Measurements from ENCODE around the gene FILIP1L. TPM values are rescaled to one million over a fixed set of nuclear protein-coding genes. Genes with fewer than 3 reads are reported as not detected.

Gene FILIP1L
- total RNA-seq, 1 donor from 2014 or later, result 42.7 TPM

DNA sequence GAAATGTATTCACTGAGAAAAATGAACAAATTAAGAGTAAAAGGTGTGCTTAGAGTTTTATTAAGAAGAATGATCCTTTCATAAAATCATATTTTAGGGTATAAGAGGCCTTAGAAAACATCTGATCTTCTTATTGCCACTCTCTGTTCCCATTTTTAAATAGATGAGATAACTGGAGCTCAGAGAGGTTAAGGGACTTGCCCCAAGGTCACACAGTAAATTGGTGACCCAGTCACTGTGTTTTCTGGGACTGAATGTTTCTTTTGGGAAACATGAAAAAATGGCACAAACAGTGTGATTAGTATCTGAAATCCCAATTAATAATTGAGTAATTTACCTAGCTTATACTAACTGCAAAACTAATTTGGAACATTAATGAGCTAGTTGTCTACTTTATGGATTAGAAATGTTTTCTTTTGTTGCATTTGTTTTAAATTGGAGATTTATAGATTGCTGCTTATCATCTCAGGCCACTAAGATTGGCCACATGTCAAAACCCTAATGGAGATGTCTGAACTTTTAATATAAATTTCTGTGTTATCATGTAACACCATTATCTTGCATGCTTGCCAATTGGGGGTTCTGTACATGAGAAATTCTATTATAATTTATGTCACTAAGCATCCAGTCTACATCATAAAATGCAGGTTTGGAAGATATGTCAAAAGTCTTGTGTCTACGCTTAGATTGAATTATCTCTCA, 231.7 kb downstream of the FILIP1L start:
- no peak for DNase-seq

DNA sequence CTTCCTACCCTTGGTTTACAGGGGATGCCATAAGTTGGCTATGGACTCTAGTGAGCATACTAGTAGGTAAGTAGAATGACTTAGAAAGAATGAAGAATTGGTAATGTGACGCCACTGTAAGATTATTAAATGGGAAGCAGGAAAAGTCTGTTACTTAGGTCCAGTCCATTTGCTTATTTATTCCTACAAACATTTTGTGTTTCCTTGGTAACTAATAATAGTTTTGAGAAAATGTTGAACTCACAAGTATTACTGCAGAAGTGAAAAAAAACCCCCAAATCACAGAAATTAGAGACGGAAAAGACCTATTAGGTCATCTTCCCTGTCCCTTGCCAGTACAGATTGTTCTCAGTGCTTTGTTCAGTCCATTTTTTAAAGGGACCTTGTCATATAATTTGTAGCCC, 233.2 kb downstream of the FILIP1L start:
- DNase-seq, result peak; percentile 88

DNA sequence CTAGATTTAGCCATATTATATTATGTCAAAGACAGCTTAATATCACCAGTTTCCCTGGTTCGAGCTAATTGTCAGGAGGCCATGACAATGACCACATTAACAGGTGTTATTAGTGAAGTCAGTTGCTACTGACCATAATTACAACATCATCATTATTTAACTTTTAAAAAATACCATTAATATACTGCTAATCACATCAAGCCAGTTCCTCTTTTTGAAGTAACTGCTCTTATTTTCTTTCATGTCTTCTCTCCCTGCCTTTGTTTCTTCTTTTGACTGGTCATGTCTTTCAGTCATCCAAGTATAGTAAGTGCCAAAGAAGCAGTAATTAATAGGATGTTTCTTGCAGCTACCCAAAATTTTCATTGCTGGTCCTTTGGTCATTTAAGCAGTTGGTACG, 235.0 kb downstream of the FILIP1L start:
- no peak for DNase-seq

DNA sequence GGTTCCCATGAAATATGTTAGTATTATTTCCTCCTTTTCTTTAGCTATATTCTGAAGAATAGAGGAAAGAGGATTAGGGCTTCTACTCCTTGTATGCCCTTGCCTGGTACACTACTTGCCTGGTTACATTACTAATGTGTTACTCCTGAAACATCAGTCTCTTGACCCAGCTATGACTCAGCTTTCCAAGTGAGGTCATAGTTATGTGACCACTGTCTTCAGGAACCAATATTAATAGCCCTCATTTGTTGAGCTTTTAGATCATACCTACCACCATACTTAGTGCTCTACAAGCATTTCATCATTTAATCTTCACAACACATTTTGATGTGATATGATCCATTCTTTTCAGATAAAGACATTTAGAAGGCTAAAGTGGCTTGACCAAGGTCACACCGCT, 236.3 kb downstream of the FILIP1L start:
- DNase-seq, result peak; percentile 79

- DNase-seq, result peak; percentile 22
These were observed 237.2 kb downstream of the FILIP1L start for GRCh38 chr3:99877031-99877579.

DNA sequence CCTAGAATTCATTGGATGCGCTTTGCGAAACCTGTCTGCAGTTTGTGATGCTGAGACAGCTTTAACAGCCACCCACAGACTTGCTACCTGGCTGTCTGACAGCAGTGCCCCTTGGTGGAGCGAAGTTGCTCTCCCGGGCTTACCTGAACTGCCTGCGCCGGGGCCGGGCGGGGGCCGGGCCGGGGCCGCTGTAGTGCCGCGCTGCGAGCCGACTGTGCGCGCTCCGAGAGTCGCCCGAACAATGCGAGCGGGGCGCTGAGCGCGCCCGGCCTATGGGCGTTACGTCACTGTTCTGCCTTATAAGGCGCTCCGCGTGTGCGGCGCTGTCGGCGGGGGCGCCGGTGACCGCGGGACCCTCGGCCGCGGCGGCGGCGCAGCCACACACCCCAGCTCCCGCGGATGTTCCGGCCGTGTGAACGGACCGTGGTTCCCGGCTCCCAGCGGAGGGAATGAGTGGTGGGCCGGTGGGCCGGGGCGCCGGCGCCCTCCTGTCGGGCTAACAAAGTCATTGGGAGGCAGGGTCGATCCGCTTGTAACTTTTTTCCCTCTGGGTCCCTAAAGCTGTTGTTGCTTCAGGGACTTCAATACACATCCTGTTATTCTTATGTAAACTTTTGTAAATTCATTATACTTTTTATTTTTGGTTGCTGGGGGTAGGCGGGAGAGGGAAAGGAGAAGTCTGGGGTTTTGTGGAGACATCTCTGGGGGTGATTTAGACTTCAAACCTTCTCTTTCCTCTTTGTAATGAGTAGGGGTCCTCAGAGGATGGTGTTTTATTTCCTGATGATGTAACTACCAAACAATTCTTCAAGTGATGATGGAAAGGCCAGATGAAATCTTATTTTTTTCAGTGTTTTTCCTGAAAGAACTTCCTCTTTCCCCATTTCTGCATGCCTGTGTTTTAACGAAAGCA, 238.1 kb downstream of the FILIP1L start:
- DNase-seq, result peak; percentile 90

GRCh38 chr3:99875581-99875928, 238.7 kb downstream of the FILIP1L start:
- peak; percentile 69 for DNase-seq

DNA sequence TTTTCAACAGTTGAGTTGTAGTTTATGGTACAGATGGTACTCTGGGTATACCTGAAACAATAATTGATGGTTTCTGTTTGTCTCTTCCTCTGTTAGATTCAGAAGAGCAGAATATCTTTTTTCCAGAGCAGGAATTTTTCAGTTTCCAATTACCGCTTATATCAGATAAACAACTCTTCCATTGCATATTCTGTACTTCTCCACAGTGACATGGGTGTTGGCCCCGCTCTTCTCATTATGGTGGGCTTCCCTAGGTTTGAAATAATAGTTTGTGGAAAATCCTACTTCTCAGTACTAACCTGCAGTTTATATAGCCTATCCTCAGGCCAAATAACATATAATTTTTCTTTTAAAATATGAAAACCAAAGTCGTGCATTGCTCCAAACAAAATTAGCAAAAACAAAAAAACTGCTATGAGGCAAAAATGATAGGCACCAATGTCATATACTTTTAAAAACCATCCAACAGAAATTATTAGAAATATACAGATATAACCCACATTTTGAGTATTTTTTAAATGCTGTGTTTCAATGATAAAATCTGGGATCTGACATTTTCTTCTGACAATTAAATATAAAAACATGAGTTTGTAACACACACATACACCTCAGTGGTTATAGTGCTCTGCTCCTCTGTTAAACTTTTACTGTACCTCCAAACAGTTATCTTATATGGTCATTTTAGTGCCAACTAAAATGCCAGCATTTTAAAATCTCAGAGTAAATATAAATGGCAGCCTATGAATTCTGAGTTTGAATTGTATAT, 239.9 kb downstream of the FILIP1L start:
- DNase-seq, result peak; percentile 26

DNA sequence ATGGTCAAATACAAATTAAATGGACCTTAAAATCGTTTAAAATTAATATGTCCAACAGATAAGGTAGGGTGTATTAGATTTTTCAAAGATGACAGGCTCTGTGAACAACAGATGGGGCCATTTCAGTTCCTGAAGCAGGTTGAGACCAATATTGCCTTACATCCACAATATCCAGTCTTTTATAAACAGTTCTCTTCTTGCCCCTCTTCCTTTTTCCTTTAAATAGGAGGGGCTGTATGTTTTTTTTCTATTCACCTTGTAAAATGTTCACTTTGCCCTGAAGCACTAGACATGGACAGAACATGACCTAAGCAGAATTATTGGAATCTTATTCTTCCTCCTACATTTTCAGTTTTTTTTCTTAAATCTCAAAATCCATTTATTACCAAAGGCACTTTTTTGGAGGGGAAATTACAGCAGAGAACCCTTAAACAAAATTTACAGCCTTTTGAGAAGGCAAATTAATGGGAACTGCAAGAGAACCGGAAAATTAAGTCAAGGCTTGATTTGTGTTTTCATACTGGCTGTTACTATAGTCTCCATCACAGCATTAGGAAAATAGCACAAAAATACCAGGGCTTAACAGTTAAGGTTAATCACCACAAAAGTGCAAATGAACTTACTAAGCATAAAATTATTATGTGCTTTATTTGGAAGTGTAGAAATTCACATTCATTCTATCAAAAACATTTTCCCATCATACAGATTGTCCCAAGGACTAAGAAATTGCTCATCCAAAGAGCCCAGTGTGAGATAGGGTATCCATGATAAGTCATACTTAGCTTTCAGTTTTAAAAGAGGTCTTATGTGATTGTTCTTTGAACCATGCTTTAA, 240.8 kb downstream of the FILIP1L start:
- peak; percentile 41 for DNase-seq

DNA sequence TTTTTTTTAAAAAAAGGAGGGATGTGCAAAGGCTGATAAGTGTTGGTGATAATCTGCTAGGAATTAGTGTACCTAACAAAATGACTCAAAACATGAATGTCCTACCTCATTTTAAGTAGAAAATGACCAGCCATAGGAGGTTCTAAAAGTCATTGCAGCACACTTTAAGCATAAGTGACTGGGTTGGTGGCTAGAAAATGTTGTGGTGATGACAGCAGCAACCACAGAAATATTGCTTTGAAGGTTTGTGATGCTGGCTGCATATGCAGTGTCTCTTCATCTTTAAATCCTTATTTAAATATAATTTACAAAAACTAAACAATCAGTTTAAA, 241.4 kb downstream of the FILIP1L start:
- DNase-seq, result peak; percentile 13

GRCh38 chr3:99871231-99872045, 242.9 kb downstream of the FILIP1L start:
- peak; percentile 9 for DNase-seq

GRCh38 chr3:99870712-99871111, 243.6 kb downstream of the FILIP1L start:
- no peak for DNase-seq

GRCh38 chr3:99869621-99870020, 244.7 kb downstream of the FILIP1L start:
- DNase-seq, result peak; percentile 13

DNA sequence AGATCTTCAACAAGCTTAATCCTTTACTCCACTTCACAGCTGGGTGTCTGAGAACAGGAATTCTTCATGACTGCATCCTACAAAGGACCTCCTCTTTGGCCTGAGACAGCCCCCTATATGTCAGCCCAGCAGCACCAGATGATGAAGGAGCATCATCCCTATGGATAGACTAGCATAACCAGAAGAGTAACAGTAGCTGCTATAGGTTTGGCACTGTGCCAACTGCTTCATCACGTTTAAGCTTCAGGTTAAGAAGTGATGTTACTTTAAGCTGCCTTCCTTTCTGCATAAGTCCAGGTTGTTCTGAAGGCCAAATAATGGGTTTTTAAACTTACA, 246.0 kb downstream of the FILIP1L start:
- peak; percentile 63 for DNase-seq

DNA sequence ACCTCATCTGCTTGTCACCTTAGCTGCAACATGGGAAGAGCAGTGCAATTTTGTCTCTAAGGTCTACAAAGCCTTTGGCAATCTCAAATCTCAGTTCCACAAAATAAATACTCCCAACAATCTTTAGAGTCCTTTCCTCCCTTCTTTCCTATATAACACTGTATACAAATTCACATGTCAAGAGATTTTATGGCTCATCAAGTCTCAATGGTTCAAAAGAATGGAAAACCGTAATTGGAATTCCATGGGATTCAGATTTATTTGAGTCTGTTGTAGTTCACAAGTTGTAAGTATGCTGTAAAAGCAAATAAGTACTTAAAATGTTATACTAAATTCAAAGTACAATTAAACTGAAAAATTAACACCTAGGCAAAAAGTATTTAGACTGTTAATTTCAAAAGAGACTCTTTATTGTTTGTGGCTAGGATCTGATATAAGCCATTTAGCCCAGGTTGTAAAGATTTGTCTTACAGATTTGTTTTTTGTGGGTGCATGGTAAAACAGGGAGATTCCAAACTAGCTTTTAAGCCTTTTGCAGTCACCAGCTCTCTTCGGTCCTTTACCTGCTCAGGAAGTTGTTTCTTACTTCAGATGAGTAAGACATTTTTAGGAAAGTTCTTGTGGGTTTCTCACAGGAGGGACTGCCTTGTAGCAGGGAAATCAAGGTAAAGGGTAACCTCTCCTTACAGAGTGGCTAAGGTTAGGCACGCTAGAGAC, 246.5 kb downstream of the FILIP1L start:
- no peak for DNase-seq

- no peak for DNase-seq
These were observed 248.0 kb downstream of the FILIP1L start for GRCh38 chr3:99866261-99866761.

DNA sequence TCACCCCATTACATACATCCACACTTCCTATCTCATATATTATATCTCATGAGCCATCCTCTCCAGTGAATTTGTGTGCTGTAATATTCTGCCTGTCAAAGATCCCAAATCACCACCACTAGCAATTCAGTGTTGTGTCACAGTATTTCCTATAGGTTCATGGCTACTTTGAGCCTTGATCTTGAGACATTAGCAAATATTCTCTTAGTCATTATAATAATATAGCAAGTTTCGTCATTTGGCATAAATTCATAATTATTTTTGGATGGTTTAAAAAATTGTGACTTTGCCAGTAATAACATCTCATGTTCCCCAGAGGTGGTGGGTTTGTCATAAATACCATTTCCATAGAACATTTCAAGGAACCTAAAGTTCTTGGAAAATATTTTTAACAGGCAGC, 249.0 kb downstream of the FILIP1L start:
- peak; percentile 48 for DNase-seq

- no peak for DNase-seq
These were observed 250.0 kb downstream of the FILIP1L start for GRCh38 chr3:99864289-99864688.

DNA sequence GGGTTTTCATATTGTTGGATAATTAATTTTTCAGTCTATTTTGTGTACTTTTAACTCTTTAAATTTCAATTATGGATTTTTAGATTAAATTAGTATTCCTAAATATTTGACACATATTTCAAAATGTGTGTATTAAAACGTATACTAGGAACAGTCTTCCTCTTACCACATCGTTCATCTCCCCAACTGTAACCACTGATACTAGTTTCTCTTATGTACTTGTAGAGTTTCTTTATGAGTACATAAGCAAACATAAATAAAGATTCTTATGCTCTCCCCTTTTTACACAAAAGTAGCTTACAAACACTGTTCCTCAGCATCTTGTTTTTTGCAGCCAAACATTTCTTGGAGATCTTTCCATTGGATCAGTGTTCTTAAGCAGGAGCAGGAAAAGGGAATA, 250.7 kb downstream of the FILIP1L start:
- no peak for DNase-seq

GRCh38 chr3:99863002-99863401, 251.3 kb downstream of the FILIP1L start:
- no peak for DNase-seq
